Coronary artery (tissue), 2 donors: ENCODE data around the gene TMEM151A.
"Not testable (repeated sequence)": the region's sequence is repeated elsewhere in the genome, so short reads cannot be mapped to it uniquely, and the experiment has no call there.

Source experiments
- DNase-seq: peaks from one replicate; pipeline ENCODE4 v3.0.0-alpha.2; 2017; ENCODE audit warnings: low spot score
- H3K27ac ChIP-seq, 2 donors: fragments of 200-600 bp; sonication (generic); one replicate each; pipeline ENCODE4 v1.5.1; 2016 to 2019
- H3K4me3 ChIP-seq: fragments of 200-600 bp; sonication (generic); 2 replicates; pipeline ENCODE4 v1.5.1; 2016; ENCODE audit warnings: mild to moderate bottlenecking, moderate library complexity
- TF ChIP-seq, protein P1 (sequence below): fragments of 200-600 bp; sonication (generic); IDR thresholded peaks from one replicate; pipeline ENCODE4 v1.5.1; 2019; ENCODE audit warnings: antibody characterized with exemption

TMEM151A gene

DNA sequence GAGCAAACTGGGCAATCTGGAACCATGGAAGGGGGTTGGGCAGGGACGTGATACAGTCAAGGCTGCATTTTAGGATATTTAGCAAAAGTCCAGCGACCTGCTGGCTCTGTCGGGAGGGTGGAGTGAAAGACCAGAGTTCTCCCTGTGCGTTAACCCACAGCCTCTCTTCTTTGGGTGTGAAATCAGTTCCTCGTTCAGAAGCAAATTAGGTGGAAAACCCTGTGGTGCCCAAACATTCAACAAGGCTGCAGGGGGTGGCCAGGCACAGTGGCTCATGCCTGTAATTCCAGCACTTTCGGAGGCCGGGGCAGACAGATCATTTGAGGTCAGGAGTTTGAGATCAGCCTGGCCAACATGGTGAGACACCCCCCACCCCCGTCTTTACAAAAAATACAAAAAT lies 5.9 kb downstream of the TMEM151A start:
- no peak overlapping the region for H3K27ac ChIP-seq
- DNase-seq, result no peak
- H3K4me3 ChIP-seq, result no peak overlapping the region
- TF ChIP-seq, protein P1, sequence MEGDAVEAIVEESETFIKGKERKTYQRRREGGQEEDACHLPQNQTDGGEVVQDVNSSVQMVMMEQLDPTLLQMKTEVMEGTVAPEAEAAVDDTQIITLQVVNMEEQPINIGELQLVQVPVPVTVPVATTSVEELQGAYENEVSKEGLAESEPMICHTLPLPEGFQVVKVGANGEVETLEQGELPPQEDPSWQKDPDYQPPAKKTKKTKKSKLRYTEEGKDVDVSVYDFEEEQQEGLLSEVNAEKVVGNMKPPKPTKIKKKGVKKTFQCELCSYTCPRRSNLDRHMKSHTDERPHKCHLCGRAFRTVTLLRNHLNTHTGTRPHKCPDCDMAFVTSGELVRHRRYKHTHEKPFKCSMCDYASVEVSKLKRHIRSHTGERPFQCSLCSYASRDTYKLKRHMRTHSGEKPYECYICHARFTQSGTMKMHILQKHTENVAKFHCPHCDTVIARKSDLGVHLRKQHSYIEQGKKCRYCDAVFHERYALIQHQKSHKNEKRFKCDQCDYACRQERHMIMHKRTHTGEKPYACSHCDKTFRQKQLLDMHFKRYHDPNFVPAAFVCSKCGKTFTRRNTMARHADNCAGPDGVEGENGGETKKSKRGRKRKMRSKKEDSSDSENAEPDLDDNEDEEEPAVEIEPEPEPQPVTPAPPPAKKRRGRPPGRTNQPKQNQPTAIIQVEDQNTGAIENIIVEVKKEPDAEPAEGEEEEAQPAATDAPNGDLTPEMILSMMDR, result no peak

DNA sequence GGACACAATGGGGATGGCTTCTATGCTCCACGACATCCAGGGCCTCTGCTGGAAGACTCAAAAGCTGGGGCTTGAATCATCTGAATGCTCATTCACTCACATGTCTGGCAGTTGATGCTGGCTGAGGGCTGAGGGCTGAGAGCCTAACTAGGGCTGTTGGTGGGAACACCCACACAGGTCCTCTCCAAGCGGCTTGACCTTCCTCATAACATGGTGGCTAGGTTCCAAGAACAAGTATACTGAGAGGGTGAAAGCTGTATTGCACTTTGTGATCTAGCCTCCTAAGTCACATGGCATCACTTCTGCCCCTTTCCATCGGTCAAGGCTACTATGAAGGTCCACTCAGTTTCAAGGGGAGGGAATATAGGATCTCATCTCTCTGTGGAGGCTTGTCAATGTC lies 7.5 kb downstream of the TMEM151A start:
- no peak for DNase-seq
- H3K4me3 ChIP-seq, result no peak overlapping the region
- TF ChIP-seq, protein P1, result no peak

DNA sequence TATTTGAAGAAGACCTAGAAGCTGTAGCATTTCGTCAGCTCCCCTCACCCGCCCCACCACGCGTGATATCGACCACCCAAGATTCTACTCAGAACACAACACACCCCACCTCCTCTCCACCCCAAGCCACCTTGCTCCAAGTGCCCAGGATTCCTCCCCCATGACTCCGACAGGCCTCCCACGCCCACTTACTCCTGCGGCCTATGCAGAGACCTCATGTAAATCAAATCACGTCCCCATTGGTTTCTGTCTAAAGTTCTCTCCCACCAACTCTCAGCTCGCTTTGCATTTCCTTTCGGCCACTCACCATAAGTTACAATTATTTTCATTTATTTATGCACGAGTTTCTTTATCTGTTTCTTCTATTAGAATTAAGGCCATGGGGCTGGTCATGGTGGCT lies 11.0 kb downstream of the TMEM151A start:
- Histone ChIP-seq H3K4me3 (no peak overlapping the region), H3K27ac (no peak overlapping the region)
- TF ChIP-seq, protein P1, result no peak
- no peak for DNase-seq

More for the DNA sequence above, 7.5 kb downstream of the TMEM151A start:
- no peak overlapping the region for H3K27ac ChIP-seq

DNA sequence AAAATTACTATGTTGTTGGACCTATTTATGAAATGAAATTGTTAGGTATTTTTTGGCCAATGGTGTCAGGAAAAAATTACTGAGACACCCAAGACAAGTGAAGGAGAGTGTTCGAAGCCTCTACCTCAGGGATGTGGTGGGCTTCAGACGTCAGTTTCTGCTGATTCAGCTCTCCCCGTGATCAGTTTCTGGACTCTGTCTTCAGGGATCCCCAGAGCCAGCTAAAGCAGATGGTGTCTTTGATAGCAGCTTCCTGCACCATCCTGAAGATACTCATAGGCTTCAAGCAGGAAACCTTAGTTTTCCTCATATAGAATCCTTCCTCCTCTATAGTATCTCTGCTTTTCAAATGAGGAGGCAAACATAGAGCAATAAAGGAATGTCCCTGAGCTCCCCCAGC lies 17.8 kb downstream of the TMEM151A start:
- TF ChIP-seq, protein P1, result no peak
- H3K4me3 ChIP-seq, result no peak overlapping the region
- no peak for DNase-seq
- no peak overlapping the region for H3K27ac ChIP-seq

DNA sequence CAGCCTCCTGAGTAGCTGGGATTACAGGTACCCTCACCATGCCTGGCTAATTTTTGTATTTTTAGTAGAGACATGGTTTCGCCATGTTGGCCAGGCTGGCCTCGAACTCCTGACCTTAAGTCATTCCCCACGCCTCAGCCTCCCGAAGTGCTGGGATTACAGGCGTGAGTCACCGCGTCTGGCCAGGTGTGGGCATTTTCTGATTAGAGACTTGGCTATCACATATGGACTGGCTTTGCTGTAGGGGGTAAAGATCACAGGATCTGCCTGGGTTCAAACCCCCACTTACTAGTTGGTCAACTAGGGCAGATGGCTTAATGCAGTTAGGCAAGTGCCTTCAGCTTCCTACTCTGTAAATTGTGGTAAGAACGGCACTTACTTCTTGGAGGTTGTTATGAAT lies 18.6 kb downstream of the TMEM151A start:
- H3K27ac ChIP-seq, result no peak overlapping the region
- H3K4me3 ChIP-seq, result no peak overlapping the region
- TF ChIP-seq, protein P1, result no peak
- no peak for DNase-seq

DNA sequence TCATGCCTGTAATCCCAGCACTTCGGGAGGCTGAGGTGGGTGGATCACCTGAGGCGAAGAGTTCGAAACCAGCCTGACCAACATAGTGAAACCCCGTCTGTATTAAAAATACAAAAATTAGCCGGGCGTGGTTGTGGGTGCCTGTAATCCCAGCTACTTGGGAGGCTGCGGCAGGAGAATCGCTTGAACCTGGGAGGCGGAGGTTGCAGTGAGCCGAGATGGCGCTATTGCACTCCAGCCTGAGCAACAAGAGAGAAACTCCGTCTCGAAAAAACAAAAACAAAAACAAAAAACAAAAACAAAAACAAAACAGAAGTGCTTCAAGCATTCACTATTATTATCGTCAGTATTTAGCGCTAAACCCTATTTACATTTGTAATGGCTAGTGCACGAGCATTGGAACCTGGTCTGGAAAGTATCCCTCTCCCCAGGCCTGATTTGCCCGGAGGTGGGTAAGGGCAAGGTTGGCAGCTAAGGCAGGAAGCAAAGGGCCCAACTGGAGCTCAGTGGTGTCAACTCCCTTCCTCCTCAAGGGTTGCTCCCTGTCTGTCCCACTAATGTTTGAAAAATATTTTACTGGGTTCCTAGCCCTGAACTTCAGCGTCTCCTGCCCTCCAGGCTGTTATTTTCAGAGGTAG lies 19.2 kb downstream of the TMEM151A start:
- not testable (repeated sequence) for H3K4me3 ChIP-seq, DNase-seq, H3K27ac ChIP-seq

DNA sequence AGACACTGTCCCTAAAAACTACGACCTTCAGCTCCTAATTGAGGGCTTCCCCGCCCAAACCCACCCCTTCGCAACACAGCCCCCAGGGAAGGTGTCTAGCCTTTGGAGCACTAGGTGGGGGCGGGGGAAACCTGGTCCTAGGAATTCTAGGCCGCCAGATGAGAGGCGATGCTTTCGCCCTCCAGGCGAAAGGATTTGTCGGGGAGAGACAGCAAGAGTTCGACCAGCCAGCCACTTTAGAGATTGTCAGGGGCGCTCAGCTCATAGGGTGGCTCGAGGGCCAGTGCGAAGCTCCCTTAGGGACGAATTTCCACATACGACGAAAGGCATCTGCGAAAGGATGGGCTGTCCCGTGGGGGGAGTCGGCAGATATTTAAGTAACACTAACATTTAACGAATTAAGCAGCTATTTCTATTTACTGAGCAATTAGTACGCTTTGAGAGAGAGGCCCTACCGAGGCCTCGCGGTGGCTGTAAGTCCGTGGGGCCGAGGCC lies 19.8 kb downstream of the TMEM151A start:
- TF ChIP-seq, protein P1, result peak; percentile 87
- Histone ChIP-seq H3K27ac (peak overlapping the region; percentile 68 to 87), H3K4me3 (peak overlapping the region; percentile 83)
- no peak for DNase-seq
